Measurements from ENCODE around the gene TFCP2.
A peak's percentile ranks its signal among the peaks of the same experiment; 100 is the strongest.
"Not testable (repeated sequence)": the region's sequence is repeated elsewhere in the genome, so short reads cannot be mapped to it uniquely, and the experiment has no call there.

The TFCP2 gene

GRCh38 chr12:51078866-51079265, 94.1 kb downstream of the TFCP2 start:
- H3K36me3 ChIP-seq (ENCODE audit: control insufficient read depth in 2 of 2, insufficient read depth in 1 of 2, low read length in 2 of 2); H3K4me3 ChIP-seq (ENCODE audit: low read depth, low read length); H3K27ac ChIP-seq (ENCODE audit: extremely low read depth, low read depth, low read length); H3K9me3 ChIP-seq (ENCODE audit: control insufficient read depth, insufficient read depth, low read depth, low read length); CTCF ChIA-PET; POLR2A ChIA-PET; H3K4me1 ChIP-seq (ENCODE audit: control insufficient read depth, insufficient read depth, low read length): not testable (repeated sequence)
- TF ChIP-seq ZNF580 (tag by site-specific recombination; IDR thresholded peaks at IDR 0.05) = peak; percentile 82; the same call in 1 of the 2 replicates
- TF ChIP-seq ZNF146 (tag by site-specific recombination; IDR thresholded peaks at IDR 0.05) = peak; percentile 100
- 0 out of 2 replicates have a peak, but pooled peaks have one; percentile 77 for TF ChIP-seq ZNF280D (tag by site-specific recombination; IDR thresholded peaks at IDR 0.05)

DNA sequence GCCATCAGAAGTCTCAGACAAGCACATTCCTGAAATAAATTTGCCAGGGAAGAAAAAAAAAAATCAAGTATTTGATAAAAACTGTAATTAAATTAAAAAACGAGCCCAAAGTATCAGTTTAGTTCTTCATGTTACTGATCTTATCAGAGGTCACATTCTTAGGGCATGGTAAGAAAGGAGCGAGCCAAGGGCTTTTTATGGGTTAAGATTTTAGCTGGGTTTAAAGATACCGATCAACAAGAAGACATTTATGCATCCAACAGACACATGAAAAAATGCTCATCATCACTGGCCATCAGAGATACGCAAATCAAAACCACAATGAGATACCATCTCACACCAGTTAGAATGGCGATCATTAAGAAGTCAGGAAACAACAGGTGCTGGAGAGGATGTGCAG, 94.6 kb downstream of the TFCP2 start:
- TF ChIP-seq SCRT2 (tag by site-specific recombination; IDR thresholded peaks at IDR 0.05) = peak; percentile 77
- H3K27ac ChIP-seq (ENCODE audit: extremely low read depth, low read depth, low read length); CTCF ChIA-PET; H3K4me1 ChIP-seq (ENCODE audit: control insufficient read depth, insufficient read depth, low read length); H3K9me3 ChIP-seq (ENCODE audit: control insufficient read depth, insufficient read depth, low read depth, low read length); POLR2A ChIA-PET; H3K4me3 ChIP-seq (ENCODE audit: low read depth, low read length); H3K36me3 ChIP-seq (ENCODE audit: control insufficient read depth in 2 of 2, insufficient read depth in 1 of 2, low read length in 2 of 2): not testable (repeated sequence)

DNA sequence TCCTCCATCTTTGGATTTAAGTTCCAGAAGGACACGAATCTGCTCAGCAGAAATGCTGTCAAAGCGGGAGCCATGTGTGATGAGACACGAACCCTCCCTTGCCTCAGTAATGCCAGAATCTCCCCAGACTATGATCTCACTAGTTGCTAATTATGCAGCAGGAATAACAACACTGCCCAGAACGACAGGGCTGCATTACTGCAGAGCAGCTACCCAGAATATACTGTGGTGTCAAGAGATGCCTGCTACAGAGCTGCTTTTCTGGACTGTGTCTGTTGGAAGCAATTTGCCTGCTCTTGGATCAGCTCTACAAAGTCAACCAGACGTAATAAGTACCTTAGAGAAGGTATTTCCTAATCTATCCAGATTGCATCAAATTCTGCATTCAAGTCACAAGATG, 95.0 kb downstream of the TFCP2 start:
- H3K36me3 ChIP-seq (ENCODE audit: control insufficient read depth in 2 of 2, insufficient read depth in 1 of 2, low read length in 2 of 2) = peaks cover 9 to 14% of the 10 kb centered on the region in 2 experiments; a peak in 2 of 3 replicates
- H3K4me3 ChIP-seq (ENCODE audit: low read depth, low read length) = no peak overlapping the region
- peaks cover 8% of the 10 kb centered on the region; the same call in 1 of the 2 replicates for H3K4me1 ChIP-seq (ENCODE audit: control insufficient read depth, insufficient read depth, low read length)
- ChIA-PET POLR2A (no interaction called here), CTCF (interaction anchor here (1.7 kb wide), 1 partner anchor 263 kb away, joined by 3 read pairs; no protein-coding TSS in a partner anchor)
- H3K27ac ChIP-seq (ENCODE audit: extremely low read depth, low read depth, low read length) = no peak overlapping the region
- no peaks in the 10 kb centered on the region for H3K9me3 ChIP-seq (ENCODE audit: control insufficient read depth, insufficient read depth, low read depth, low read length)
- TF ChIP-seq ZNF362 (tag by site-specific recombination; IDR thresholded peaks at IDR 0.05) (no peak), ZNF548 (tag by site-specific recombination; IDR thresholded peaks at IDR 0.05) (no peak), ZNF157 (tag by site-specific recombination; IDR thresholded peaks at IDR 0.05) (no peak), ZNF324 (tag by site-specific recombination; IDR thresholded peaks at IDR 0.05) (no peak), ZNF621 (tag by site-specific recombination; IDR thresholded peaks at IDR 0.05) (no peak), ZNF2 (tag by site-specific recombination; IDR thresholded peaks at IDR 0.05) (peak; percentile 28; the same call in 1 of the 2 replicates), ZNF132 (tag by site-specific recombination; IDR thresholded peaks at IDR 0.05; ENCODE audit: borderline replicate concordance) (no peak), ZNF580 (tag by site-specific recombination; IDR thresholded peaks at IDR 0.05) (no peak), ZBTB17 (tag by site-specific recombination; IDR thresholded peaks at IDR 0.05) (peak; percentile 95), ZNF629 (tag by site-specific recombination; IDR thresholded peaks at IDR 0.05) (peak; percentile 20; the same call in 1 of the 2 replicates), ZNF843 (tag by site-specific recombination; IDR thresholded peaks at IDR 0.05) (no peak), ZBTB20 (tag by site-specific recombination; IDR thresholded peaks at IDR 0.05) (peak; percentile 56; the same call in 1 of the 2 replicates), ZNF335 (tag by site-specific recombination; conservative IDR thresholded peaks at IDR 0.05) (peak; percentile 26; the same call in 1 of the 2 replicates)
- TF ChIP-seq, protein P1, sequence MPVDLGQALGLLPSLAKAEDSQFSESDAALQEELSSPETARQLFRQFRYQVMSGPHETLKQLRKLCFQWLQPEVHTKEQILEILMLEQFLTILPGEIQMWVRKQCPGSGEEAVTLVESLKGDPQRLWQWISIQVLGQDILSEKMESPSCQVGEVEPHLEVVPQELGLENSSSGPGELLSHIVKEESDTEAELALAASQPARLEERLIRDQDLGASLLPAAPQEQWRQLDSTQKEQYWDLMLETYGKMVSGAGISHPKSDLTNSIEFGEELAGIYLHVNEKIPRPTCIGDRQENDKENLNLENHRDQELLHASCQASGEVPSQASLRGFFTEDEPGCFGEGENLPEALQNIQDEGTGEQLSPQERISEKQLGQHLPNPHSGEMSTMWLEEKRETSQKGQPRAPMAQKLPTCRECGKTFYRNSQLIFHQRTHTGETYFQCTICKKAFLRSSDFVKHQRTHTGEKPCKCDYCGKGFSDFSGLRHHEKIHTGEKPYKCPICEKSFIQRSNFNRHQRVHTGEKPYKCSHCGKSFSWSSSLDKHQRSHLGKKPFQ (tag by site-specific recombination; IDR thresholded peaks at IDR 0.05) = no peak
- TF ChIP-seq, protein P2, sequence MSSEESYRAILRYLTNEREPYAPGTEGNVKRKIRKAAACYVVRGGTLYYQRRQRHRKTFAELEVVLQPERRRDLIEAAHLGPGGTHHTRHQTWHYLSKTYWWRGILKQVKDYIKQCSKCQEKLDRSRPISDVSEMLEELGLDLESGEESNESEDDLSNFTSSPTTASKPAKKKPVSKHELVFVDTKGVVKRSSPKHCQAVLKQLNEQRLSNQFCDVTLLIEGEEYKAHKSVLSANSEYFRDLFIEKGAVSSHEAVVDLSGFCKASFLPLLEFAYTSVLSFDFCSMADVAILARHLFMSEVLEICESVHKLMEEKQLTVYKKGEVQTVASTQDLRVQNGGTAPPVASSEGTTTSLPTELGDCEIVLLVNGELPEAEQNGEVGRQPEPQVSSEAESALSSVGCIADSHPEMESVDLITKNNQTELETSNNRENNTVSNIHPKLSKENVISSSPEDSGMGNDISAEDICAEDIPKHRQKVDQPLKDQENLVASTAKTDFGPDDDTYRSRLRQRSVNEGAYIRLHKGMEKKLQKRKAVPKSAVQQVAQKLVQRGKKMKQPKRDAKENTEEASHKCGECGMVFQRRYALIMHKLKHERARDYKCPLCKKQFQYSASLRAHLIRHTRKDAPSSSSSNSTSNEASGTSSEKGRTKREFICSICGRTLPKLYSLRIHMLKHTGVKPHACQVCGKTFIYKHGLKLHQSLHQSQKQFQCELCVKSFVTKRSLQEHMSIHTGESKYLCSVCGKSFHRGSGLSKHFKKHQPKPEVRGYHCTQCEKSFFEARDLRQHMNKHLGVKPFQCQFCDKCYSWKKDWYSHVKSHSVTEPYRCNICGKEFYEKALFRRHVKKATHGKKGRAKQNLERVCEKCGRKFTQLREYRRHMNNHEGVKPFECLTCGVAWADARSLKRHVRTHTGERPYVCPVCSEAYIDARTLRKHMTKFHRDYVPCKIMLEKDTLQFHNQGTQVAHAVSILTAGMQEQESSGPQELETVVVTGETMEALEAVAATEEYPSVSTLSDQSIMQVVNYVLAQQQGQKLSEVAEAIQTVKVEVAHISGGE (tag by site-specific recombination; conservative IDR thresholded peaks at IDR 0.05; ENCODE audit: low read depth) = no peak
- TF ChIP-seq, protein P3, sequence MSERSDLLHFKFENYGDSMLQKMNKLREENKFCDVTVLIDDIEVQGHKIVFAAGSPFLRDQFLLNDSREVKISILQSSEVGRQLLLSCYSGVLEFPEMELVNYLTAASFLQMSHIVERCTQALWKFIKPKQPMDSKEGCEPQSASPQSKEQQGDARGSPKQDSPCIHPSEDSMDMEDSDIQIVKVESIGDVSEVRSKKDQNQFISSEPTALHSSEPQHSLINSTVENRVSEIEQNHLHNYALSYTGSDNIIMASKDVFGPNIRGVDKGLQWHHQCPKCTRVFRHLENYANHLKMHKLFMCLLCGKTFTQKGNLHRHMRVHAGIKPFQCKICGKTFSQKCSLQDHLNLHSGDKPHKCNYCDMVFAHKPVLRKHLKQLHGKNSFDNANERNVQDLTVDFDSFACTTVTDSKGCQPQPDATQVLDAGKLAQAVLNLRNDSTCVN (tag by site-specific recombination; optimal IDR thresholded peaks at IDR 0.05) = no peak
